Fibroblast of villous mesenchyme (primary cell): ENCODE data around the gene HOOK1. TPM values are rescaled to one million over a fixed set of nuclear protein-coding genes. Genes with fewer than 3 reads are reported as not detected.
"Not testable (repeated sequence)": the region's sequence is repeated elsewhere in the genome, so short reads cannot be mapped to it uniquely, and the experiment has no call there.

ENCODE experiments used
- DNase-seq: peaks from one replicate; pipeline ENCODE4 v3.0.0-alpha.2; 2010; ENCODE audit warnings: low read depth
- H3K4me3 ChIP-seq: 2 replicates; pipeline ENCODE4 v1.5.1; 2011; ENCODE audit warnings: low read depth, mild to moderate bottlenecking, low read length
- CTCF ChIP-seq: IDR thresholded peaks from 2 replicates; pipeline ENCODE4 v1.5.1; 2012; ENCODE audit warnings: low read depth, mild to moderate bottlenecking, low read length; ENCODE audit not compliant: insufficient read depth
- total RNA-seq: library from RNA; depleted of rRNA; stranded (reverse); fragments of >200 nt; gene quantifications from 2 replicates; pipeline ENCODE4 v1.2.3, GENCODE V29; 2012

HOOK1 gene
- total RNA-seq, 1 donor, result not detected

GRCh38 chr1:59917785-59918180, 103.0 kb downstream of the HOOK1 start:
- no peak overlapping the region for H3K4me3 ChIP-seq
- DNase-seq, result no peak
- no peak for TF ChIP-seq CTCF

- no peak for TF ChIP-seq CTCF
- no peak for DNase-seq
- H3K4me3 ChIP-seq, result no peak overlapping the region
Observed at GRCh38 chr1:59919746-59920145, 105.0 kb downstream of the HOOK1 start.

GRCh38 chr1:59921258-59921899, 106.6 kb downstream of the HOOK1 start:
- H3K4me3 ChIP-seq, DNase-seq: not testable (repeated sequence)

GRCh38 chr1:59924653-59925052, 109.9 kb downstream of the HOOK1 start:
- TF ChIP-seq CTCF, result no peak
- no peak for DNase-seq
- no peak overlapping the region for H3K4me3 ChIP-seq

Other genes starting within 250 kb of the HOOK1 start
- under 0.01 TPM in 1 of 2 replicates, not detected in the other for gene CYP2J2, start 111.8 kb downstream of the HOOK1 start, total RNA-seq